HEK293T (cell line): ENCODE data around the gene GALK2.
"Not testable (repeated sequence)": the region's sequence is repeated elsewhere in the genome, so short reads cannot be mapped to it uniquely, and the experiment has no call there.

Experiments used
- CTCF ChIA-PET: fragments of 350-600 bp; formaldehyde crosslinking; extraction: SDS; loops from one replicate; lab custom pipeline; 2021; ENCODE audit warnings: antibody characterized with exemption, inconsistent platforms; lab: Yijun Ruan, JAX
- POLR2A ChIA-PET: fragments of 350-600 bp; formaldehyde crosslinking; extraction: SDS; loops from one replicate; lab custom pipeline; 2020; ENCODE audit warnings: antibody characterized with exemption, inconsistent platforms; lab: Yijun Ruan, JAX
- DNase-seq: peaks from one replicate; pipeline ENCODE4 v3.0.0; 2012; ENCODE audit warnings: mixed read lengths; ENCODE audit errors: extremely low spot score
- ARNT ChIP-seq: fragments of 450-650 bp; IDR thresholded peaks from 2 replicates; pipeline ENCODE4 v1.6.1; 2017; ENCODE audit warnings: mild to moderate bottlenecking
- BHLHE40 ChIP-seq: fragments of 450-650 bp; IDR thresholded peaks from 2 replicates; pipeline ENCODE4 v1.6.1; 2016; ENCODE audit warnings: mild to moderate bottlenecking, moderate library complexity, borderline replicate concordance
- CTBP1 ChIP-seq: fragments of 450-650 bp; IDR thresholded peaks from 2 replicates; pipeline ENCODE4 v1.6.1; 2016; ENCODE audit warnings: borderline replicate concordance
- ELF4 ChIP-seq: fragments of 450-650 bp; IDR thresholded peaks from 2 replicates; pipeline ENCODE4 v1.6.1; 2017; ENCODE audit warnings: antibody characterized with exemption
- FOXA1 ChIP-seq: fragments of 450-650 bp; IDR thresholded peaks from 2 replicates; pipeline ENCODE4 v1.6.1; 2016; ENCODE audit warnings: mild to moderate bottlenecking
- FOXK2 ChIP-seq: fragments of 450-650 bp; IDR thresholded peaks from 2 replicates; pipeline ENCODE4 v1.6.1; 2016; ENCODE audit warnings: mild to moderate bottlenecking
- FOXM1 ChIP-seq: fragments of 450-650 bp; IDR thresholded peaks from 2 replicates; pipeline ENCODE4 v1.6.1; 2017; ENCODE audit warnings: mild to moderate bottlenecking, borderline replicate concordance
- HDGF ChIP-seq: fragments of 450-650 bp; IDR thresholded peaks from 2 replicates; pipeline ENCODE4 v1.6.1; 2017; ENCODE audit warnings: antibody characterized with exemption, borderline replicate concordance
- L3MBTL2 ChIP-seq: fragments of 450-650 bp; conservative IDR thresholded peaks from 2 replicates; pipeline ENCODE4 v1.6.1; 2016; ENCODE audit warnings: mild to moderate bottlenecking
- LEF1 ChIP-seq: fragments of 450-650 bp; IDR thresholded peaks from 2 replicates; pipeline ENCODE4 v1.6.1; 2017; ENCODE audit warnings: mild to moderate bottlenecking, borderline replicate concordance
- NFRKB ChIP-seq: fragments of 450-650 bp; IDR thresholded peaks from 2 replicates; pipeline ENCODE4 v1.6.1; 2016; ENCODE audit warnings: mild to moderate bottlenecking, moderate library complexity
- SP1 ChIP-seq: fragments of 450-650 bp; IDR thresholded peaks from 2 replicates; pipeline ENCODE4 v1.6.1; 2017
- SUZ12 ChIP-seq: fragments of 450-650 bp; IDR thresholded peaks from 2 replicates; pipeline ENCODE4 v1.6.1; 2016; ENCODE audit warnings: mild to moderate bottlenecking
- TARDBP ChIP-seq: fragments of 450-650 bp; IDR thresholded peaks from 2 replicates; pipeline ENCODE4 v1.6.1; 2016
- ZNF384 ChIP-seq: fragments of 450-650 bp; IDR thresholded peaks from 2 replicates; pipeline ENCODE4 v1.6.1; 2016
- TF ChIP-seq, protein P1 (sequence below): fragments of 450-650 bp; IDR thresholded peaks from 2 replicates; pipeline ENCODE4 v1.6.1; 2016

GALK2 gene

DNA sequence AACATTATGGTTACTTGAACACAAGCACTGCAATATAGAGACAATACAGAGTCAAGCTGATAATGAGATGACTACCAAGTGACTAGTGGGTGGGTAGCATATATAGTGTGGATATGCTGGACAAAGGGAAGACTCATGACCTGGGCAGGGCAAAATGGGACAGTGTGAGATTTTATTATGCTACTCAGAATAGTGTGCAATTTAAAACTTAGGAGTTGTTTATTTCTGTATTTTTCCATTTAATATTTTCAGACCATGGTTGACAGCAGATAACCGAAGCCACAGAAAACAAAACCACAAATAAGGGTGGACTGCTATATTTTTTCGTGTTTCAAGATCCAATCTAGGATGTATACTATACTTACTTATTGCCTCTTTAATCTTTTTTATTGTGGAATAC lies 19.6 kb downstream of the GALK2 start:
- ChIA-PET POLR2A (no interaction called here), CTCF (no interaction called here)
- TF ChIP-seq FOXM1 (no peak), SP1 (no peak), ARNT (no peak), BHLHE40 (no peak), HDGF (no peak), FOXA1 (no peak), CTBP1 (no peak), LEF1 (no peak), L3MBTL2 (no peak), ELF4 (no peak), ZNF384 (no peak), TARDBP (no peak), NFRKB (no peak), SUZ12 (no peak), FOXK2 (no peak)
- TF ChIP-seq, protein P1, sequence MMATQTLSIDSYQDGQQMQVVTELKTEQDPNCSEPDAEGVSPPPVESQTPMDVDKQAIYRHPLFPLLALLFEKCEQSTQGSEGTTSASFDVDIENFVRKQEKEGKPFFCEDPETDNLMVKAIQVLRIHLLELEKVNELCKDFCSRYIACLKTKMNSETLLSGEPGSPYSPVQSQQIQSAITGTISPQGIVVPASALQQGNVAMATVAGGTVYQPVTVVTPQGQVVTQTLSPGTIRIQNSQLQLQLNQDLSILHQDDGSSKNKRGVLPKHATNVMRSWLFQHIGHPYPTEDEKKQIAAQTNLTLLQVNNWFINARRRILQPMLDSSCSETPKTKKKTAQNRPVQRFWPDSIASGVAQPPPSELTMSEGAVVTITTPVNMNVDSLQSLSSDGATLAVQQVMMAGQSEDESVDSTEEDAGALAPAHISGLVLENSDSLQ, result no peak
- no peak for DNase-seq

DNA sequence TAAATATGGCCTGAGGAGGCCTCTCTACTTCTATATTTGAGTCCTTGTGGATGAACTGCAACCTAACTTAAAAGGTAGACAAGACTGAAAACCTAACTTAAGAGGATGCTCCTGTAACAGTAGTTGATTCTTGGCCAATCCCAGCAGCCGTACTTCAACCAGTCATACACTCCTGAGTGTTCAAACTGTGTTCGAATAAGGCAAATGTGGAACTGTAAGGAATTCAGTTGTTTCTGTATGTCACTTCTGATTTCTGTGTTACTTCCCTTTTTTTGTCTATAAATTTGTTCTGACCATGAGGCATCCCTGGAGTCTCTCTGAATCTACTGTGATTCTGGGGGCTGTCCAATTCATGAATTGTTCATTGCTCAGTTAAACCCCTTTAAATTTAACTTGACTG lies 20.5 kb downstream of the GALK2 start:
- POLR2A ChIA-PET, result no interaction called here
- no peak for DNase-seq
- CTCF ChIA-PET, result no interaction called here
- TF ChIP-seq FOXK2 (no peak), BHLHE40 (no peak), ELF4 (no peak), ARNT (no peak), L3MBTL2 (no peak), TARDBP (no peak), FOXA1 (no peak), HDGF (no peak), CTBP1 (no peak), FOXM1 (no peak), SP1 (no peak), LEF1 (no peak)
- TF ChIP-seq, protein P1, result no peak

DNA sequence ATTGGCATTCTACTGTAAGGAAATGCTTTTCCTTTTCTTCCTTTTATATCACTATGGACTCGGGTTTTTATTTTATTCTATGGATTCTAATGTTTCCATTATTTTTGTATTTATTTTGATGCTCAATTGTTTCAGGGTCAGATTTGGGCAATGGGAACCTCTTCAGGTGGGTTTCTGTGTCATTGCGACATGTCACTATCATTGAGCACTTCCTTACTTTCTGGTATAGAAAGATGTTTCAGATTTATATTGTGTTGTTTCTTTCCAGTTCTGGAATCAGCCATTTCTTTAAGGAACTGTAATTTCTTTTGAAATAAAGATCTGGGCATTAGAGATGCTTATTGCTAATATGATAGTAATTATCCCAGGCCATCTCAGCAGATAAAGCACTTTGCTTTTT lies 21.8 kb downstream of the GALK2 start:
- no peak for DNase-seq
- ChIA-PET CTCF (no interaction called here), POLR2A (no interaction called here)
- TF ChIP-seq L3MBTL2 (no peak), HDGF (no peak), LEF1 (no peak), CTBP1 (no peak), ARNT (no peak), ZNF384 (no peak), FOXA1 (no peak), TARDBP (no peak), SP1 (no peak), FOXK2 (no peak), BHLHE40 (no peak), ELF4 (no peak), NFRKB (no peak), SUZ12 (no peak), FOXM1 (no peak)
- TF ChIP-seq, protein P1, result no peak

DNA sequence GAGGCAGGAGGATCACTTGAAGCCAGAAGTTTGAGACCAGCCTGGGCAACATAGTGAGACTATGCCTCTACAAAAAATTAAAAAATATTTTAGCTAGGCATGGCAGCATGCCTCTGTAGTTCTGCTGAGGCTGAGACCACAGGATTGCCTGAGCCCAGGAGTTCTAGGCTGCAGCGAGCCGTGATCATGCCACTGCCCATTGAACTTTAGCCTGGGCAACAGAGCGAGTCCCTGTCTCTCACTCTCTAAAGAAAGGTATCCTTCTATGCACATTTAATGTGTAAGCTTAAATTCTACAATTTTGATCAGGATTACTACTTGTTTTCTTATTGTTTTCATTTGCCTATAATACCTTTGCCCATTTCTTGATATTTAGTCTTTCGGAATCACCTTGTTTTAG lies 26.8 kb downstream of the GALK2 start:
- ChIA-PET POLR2A (no interaction called here), CTCF (no interaction called here)
- no peak for DNase-seq
- TF ChIP-seq NFRKB (no peak), LEF1 (no peak), ZNF384 (no peak), FOXA1 (no peak), SUZ12 (no peak), L3MBTL2 (no peak), FOXM1 (no peak), ARNT (no peak), ELF4 (no peak), FOXK2 (no peak), CTBP1 (no peak), TARDBP (no peak), SP1 (no peak), BHLHE40 (no peak), HDGF (no peak)
- TF ChIP-seq, protein P1, result no peak

DNA sequence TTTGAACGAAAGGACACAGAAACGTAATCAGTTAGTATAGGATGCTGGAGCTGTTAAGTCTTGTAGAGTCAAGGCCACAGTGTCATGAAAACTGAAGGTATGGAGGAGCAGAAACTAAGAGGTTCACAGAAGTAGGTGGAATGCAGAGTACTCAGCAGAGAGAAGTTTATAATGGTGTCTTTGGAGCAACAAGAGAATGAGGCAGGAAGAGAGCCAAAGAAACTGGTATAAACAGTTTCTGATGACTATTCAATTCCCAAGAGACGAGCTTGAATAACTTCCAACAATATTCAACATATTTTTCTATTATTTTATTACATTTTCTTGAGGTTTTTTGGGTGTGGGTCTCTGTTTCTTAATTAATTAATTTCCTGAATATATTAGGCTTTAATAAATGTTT lies 29.6 kb downstream of the GALK2 start:
- ChIA-PET POLR2A (no interaction called here), CTCF (no interaction called here)
- DNase-seq, result no peak
- TF ChIP-seq CTBP1 (no peak), NFRKB (no peak)

DNA sequence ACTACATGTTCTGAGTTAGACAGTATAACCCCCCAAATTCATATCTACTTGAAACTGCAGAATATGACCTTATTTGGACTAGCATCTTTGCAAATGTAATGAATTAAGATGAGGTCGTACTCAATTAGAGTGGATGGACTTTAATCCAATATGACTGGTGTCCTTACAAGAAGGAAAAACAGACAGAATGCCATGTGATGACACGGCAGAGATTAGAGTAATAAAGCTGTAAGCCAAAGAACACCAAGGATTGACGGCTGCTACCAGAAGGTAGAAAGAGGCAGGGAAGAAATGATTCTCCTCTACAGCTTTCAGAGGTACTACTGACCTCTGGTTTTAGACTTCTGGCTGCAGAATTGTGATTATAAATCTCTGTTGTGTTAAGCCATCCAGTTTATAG lies 30.3 kb downstream of the GALK2 start:
- TF ChIP-seq ELF4, result no peak
- TF ChIP-seq FOXK2, result no peak
- TF ChIP-seq BHLHE40, result no peak
- no peak for TF ChIP-seq NFRKB
- no peak for TF ChIP-seq LEF1
- TF ChIP-seq FOXA1, result no peak
- TF ChIP-seq HDGF, result no peak
- no peak for TF ChIP-seq TARDBP
- no peak for TF ChIP-seq ARNT
- TF ChIP-seq CTBP1, result no peak
- TF ChIP-seq ZNF384, result no peak
- TF ChIP-seq, protein P1, result no peak
- TF ChIP-seq SUZ12, result no peak
- TF ChIP-seq SP1, result no peak
- TF ChIP-seq L3MBTL2, result no peak
- no peak for TF ChIP-seq FOXM1
- no peak for DNase-seq
- ChIA-PET POLR2A (no interaction called here), CTCF (interaction anchor here (0.7 kb wide), 1 partner anchor 25 kb away, joined by 3 read pairs; no protein-coding TSS in a partner anchor)

DNA sequence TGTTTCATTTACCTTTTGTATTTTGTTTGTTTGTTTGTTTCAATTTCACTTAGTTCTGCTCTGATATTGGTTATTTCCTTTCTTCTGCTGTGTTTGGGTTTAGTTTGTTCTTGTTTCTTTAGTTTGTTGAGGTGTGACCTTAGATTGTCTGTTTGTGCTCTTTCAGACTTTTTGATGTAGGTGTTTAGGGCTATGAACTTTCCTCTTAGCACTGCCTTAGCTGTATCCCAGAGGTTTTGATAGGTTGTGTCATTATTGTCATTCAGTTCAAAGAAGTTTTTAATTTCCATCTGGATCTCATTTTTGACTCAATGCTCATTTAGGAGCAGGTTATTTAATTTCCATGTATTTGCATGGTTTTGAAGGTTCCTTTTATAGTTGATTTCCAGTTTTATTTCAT lies 38.1 kb downstream of the GALK2 start:
- CTCF ChIA-PET, POLR2A ChIA-PET: not testable (repeated sequence)

More for the DNA sequence above, 38.1 kb downstream of the GALK2 start:
- DNase-seq, result not testable (repeated sequence)
